Stimulated activated CD8-positive, alpha-beta memory T cell treated with anti-CD3 and anti-CD28 coated beads, Interleukin-2, amount 100 ng/mL, for 48 hours (primary cell): ENCODE measurements around the gene ACBD4.

ENCODE experiments used
- DNase-seq, 2 donors: peaks; one replicate each; pipeline ENCODE4 v3.0.0-alpha.2; 2020; ENCODE audit warnings: low read depth in 2 of 2

The ACBD4 gene

DNA sequence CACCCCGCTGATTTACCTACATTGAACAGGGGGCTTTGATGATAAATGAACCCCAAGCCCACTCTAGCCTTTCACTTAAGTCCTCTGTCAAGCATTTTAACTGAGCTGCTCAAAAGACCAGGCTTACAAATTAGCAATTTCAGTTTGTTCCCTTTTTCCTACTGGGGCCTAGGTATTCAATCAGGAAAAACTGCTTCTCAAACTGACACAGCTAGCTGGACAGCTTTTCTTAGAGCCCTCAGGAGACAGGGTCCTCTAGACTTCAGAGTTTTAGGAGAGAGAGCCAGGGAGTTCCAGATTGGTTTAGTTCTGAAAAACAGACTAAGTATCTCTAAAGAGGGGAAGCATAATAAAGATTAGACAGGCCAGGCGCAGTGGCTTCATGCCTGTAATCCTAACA is 20.0 kb downstream of the ACBD4 start:
- DNase-seq, result no peak

DNA sequence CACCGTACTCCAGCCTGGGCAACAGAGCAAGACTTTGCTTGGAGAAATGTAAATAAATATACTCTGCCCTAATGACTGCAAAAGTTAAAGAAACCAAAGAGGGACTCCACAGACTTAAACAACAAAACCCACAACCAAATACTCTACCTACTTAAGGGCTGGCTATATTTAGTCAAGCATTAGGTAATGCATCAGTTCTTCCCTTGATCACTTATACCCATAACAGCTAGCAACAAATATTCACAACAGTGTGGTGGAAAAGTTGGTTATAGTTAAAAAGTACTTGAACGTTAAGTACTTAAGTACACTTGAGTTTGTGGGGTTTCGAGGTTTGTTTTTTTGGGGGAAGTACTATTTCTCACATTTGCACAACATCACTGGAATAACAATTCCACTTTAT is 20.8 kb downstream of the ACBD4 start:
- DNase-seq, result no peak

DNA sequence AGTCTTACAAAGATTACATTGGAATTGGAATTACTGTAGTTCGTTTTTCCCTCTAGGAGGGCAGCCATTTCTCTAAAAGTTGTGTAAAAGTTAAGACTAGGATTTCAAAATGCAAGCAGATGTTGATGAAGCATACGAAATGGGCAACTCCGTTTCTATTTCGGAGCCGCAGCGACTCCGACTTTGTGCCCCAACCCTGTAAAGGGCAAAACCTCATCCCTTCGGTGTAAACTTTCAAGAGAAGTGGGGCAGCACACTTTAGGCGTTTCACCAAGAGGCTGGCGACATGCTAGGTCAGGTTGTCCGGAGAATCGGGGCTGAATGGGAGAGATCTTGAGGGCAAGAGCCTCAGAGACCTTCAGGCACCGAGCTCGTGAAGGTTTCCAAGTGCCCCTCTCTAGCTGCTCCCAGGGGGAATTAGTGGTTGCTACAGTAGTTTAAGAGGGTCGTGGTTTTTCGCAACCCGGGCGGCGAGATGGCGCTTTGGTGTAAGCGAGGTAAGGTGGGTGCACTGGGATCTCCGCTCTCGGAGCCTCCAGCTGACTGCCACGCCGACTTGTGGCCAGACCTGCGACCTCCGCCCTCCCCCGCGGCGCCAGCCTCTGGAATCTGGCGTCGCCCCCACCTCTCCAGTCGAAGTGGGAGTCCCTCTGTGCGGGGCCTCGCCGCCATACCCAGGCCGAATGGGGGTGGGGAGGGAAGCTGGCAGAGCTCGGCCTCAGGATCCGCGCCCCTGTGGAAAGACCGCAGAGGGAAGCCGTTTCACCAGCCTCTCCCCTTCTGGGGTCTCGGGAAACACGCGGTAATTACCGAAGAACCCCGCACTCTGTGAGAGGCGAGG is 25.2 kb downstream of the ACBD4 start:
- DNase-seq, result no peak

DNA sequence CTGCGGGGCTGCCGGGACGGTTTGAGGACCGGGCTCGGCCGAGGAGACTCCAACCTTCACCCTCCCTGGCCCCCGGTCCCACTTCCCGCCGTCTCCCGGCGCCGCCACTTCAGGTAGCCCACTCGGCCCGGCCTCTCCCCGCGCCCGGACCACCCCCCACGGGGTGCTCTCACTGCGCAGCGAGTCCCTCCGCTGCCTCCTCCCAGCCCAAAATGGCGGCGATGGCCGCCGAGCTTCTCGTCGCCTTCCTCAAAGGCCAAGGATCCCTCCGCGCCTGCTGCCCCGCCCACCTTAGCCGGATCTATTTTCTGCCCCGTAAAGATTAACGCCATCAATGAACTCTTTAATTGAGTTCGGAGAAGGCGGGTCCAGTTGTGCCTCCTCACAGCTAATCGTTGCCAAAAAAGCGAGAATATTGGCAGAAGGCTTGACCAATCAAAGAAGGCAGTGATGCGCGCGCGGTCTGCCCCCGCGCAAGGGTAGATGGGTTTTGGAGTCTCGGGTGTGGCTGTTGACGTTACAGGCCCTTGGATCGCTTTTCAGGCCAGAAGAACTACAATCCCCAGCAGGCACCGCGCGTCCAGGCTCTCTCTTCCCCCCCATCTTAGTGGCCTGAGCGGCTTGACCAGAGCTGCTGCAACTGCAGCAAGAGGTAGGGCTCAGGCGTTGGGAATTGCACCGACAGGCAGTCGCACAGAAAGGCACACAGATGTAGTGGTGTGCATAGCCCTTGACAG is 26.0 kb downstream of the ACBD4 start, which contains the start of gene HEXIM2:
Gene HEXIM2 (plus strand): TSS at position 588 of the 737 bp plus-strand sequence. CDS start 919 bp downstream, outside the sequence.
- peak; percentile 86 to 94 for DNase-seq

DNA sequence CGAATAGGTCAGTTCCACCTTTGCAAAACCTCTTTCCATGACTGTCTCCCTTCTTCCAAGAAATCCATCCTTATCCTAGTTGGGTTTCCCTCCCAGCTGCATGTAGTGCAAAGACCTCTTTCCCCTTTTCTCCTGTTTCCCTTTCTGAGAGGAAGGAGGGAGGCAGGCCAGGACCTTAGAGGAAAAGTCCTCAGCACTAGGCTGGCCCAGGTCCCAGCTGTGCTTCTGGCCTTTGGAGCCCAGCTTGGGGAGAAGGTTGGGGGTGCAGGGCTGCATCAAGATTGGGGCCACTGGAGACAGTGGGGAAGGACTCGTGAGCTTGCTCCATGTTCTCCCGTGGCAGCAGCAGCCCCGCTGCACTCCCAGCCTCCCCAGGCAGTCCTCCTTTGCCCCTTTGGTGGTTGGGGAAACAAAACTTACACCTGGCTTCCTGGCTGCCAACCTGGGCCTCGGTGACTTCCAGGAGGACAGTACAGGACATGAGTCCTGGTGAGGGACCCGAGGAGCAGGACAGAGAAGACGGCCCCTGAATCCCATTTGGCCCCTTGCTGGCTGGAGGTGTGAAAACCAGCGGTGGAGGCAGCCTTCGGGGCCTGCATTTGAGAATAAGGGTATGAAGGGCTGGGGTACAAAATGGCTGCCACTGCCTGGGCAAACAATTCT is 26.7 kb downstream of the ACBD4 start:
- DNase-seq, result no peak

DNA sequence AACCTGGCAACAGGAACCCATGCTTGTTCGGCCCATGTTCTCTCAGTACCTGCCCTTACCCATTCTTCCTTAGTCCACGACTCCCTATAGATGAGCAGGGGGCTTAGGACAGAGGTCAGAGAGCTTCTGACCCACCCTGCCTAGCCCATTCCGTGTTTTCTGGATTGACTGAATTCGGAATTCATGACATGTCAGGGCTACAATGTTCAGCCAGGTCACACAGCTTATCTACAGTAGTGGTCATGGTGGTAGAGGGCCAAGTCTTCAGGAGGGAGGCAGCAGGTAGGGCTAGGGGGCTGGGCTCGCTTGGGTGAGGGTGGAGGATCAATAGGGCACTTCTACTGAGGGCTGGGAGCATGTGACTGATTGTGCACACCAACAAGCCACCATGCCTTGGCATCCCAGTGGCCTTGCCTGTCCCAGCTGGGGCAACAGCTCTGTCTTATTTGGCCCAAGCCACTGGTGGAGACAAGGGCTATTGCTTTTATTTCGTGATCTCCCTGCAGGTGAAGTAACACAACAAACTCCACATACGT is 29.3 kb downstream of the ACBD4 start:
- DNase-seq, result no peak

DNA sequence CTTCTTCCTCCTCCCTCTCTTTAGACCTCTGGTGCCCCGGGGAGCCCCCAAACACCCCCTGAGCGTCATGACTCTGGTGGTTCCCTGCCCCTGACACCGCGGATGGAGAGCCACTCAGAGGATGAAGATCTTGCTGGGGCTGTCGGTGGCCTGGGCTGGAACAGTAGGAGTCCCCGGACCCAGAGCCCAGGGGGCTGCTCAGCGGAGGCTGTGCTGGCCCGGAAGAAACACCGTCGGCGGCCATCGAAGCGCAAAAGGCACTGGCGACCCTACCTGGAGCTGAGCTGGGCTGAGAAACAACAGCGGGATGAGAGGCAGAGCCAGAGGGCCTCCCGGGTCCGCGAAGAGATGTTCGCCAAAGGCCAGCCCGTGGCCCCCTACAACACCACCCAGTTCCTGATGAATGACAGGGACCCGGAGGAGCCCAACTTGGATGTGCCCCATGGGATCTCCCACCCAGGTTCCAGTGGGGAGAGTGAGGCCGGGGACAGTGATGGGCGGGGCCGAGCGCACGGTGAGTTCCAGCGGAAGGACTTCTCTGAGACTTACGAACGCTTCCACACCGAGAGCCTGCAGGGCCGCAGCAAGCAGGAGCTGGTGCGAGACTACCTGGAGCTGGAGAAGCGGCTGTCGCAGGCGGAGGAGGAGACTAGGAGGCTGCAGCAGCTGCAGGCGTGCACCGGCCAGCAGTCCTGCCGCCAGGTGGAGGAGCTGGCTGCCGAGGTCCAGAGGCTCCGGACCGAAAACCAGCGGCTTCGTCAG is 33.7 kb downstream of the ACBD4 start:
- DNase-seq, result no peak

DNA sequence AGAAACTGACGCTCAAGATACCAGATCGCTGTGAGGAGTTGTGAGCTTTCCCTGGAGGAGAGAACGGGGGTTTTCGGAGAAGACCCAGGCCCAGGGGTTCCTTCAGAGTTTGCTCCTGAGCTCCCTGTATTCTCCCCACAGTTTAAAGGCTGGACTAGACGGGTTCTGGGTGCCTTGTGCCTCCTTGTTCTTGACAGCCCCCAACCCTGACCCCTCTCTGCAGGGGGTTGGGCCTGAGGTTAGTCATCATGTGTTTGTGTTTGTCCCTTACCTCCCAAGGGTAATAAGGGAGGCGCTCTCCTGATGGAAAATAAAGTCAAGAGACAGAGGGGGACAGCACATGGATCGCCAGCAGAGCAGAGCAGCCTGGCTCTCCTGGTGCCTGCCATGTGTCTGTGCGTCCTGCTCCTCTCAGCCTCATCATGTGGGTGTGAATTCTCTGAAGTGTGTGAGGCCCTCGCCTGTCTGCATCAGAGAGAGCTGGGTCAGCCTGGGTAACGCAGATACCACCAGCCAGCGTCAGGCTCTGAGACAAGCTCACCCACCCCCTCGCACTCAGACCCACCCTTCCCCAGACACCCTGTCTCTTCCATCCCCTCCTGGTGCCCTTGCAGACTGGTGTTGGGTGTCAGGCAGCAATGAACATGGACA is 34.9 kb downstream of the ACBD4 start:
- DNase-seq, result no peak

DNA sequence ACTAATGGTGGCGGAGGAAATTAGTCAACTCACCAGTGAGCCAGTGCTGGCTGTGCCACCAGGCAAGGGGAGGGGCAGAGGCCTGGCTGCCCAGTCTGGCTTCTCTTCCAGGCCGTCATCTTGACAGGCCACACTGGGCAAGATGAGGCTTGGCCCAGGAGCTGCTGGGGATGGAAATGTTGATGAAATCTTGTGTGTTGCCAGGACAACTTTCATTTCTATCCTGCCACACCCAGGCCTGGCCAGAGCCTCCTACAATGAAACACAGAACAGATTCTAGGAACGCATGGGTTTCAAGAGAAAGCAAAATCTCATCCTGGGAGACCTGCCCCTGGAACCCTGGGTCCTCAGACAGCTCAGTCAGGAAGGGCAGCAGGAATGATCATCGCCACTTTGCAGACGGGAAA is 35.4 kb downstream of the ACBD4 start:
- DNase-seq, result no peak

DNA sequence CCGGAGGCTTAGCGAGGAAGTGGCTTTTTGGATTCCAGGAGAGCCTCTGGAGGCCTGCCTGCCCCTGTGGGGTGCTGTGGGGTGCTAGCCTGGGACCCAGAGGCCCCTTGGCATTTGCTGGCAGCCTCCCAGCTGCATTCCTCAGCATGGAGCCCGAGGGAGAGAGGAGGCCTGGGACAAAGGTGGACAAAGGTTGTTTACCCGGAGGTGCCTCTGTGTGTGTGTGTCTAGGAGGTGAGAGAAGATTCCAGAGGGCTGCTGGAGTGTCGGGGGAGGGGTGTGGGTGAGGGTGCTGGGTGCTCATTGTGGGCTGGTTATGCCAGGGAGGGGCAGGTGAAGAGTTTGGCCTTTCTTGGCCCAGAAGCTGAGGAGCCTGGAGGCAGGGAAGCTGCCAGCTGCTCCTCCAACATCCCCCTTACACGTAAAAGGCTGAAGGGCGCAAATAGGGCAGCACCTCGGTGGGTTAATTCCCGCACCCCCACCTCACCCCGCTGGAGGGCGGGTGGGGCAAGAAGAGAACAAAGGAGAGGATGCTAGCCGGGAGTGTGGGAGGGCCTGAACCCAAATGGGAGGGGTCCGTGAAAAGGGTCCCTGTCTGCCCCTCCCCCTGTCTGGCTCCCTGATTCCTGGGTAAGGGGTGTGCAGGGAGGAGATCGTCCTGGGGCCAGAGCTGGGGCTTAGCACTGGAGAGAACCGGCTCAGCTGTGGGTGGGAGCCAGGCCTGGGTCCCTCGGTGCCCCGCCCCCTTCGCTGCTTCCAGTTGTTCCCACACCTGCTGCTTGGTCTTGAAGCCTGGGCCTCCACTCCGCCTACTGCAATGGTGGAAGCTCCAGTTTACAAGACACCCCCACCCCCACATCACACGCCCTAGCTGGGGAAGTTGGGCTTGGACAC is 36.1 kb downstream of the ACBD4 start:
- no peak for DNase-seq

DNA sequence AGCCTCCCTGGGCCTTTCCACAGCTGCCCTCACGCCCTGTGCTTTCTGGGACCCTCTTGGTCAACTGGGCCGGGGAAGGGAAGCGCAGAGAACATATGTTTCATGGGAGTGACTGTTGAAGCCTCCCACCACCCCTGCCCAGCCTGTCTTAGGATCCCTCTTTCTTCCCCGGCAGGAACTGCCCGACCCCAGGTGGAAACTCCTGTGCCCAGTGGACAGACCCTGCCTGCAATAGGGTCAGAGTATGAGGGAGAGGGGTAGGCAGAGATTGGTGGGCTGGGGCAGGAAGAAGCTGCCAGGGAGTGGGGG is 36.7 kb downstream of the ACBD4 start:
- DNase-seq, result no peak

DNA sequence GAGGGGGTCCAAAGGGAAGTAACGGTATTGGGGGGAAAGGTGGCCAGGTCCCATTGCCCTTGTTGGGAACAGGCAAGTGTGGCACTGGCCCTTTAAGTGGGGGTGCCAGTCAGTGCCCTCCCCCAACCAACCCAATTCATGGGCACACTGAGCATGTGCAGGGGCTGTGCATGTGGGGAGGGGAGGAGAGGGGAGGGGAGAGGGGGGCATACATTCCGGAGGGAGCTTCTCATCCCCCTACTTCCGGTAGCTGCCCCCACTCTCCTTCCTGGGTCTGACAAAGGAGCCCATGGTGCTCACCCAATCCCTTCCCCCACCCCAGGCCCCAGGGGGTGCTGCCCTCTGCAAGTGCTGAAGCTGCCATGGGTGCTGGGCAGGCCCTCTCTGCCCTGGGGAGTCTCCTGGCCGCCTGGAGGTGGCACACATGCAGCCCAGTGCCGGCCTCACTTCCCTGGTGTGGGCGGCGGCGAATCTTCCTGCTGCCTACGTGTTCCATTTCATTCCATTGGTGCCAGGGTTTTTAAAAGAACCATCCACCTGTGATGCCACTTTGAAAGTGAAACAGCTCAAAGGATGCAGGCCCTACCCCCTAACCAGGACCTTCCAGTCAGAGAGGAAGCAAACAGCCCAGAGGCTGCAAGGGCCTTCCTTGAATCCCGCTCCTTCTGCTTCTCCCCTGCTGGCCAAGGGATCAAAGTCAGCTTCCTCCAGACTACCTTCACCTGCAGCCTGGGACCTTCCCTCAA is 37.2 kb downstream of the ACBD4 start:
- DNase-seq, result peak in 1 of 2 donors; percentile 39

DNA sequence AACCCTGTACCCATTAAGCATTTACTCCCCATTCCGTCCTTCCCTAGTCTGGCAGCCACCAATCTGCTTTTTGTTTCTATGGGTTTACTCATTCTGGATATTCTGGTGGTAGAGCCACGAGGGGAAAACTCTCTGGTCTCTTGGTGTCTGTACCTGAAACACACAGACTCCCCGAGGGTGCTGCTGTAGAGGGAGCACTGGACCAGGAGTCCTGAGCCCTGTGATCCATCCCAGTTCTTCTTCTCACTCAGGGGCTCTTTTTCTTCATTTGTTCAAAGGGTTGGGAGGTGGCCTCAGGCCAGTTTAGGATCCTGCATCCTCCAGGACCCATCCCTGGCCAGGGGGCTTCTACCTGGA is 40.2 kb downstream of the ACBD4 start:
- no peak for DNase-seq

DNA sequence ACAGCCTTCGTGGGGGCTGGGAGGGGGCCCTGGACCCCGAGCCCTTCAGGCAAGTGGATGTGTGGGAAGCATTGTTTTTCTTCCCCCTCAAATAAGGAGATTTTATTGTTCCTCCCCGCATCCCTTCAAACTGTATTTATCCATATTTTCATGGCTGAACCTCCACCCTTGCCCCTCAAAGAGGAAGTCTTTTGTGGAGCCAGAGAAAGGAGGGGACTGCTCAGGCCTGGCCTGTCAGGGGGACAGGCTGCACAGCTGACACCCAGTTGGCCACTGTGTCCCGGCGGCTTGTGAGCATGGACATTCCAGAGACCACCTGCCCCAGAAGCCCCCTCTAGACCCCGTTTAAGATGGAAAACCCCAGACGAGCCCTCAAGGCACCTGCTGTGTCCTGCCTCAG is 42.1 kb downstream of the ACBD4 start:
- no peak for DNase-seq

DNA sequence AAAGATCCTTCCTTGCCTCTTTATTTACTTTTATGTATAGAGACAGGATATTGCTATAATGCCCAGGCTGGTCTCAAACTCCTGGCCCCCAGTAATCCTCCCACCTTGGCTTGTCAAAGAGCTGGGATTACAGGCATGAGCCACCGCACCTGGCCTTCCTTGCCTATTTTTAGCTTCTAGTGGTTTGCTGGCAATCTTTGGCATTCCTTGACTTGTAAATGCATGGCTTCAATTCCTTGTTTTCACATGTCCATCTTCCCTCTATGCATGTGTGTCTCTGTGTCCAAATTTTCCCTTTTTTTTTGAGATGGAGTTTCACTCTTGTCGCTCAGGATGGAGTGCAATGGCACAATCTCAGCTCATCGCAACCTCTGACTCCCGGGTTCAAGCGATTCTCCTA is 48.7 kb downstream of the ACBD4 start:
- no peak for DNase-seq

DNA sequence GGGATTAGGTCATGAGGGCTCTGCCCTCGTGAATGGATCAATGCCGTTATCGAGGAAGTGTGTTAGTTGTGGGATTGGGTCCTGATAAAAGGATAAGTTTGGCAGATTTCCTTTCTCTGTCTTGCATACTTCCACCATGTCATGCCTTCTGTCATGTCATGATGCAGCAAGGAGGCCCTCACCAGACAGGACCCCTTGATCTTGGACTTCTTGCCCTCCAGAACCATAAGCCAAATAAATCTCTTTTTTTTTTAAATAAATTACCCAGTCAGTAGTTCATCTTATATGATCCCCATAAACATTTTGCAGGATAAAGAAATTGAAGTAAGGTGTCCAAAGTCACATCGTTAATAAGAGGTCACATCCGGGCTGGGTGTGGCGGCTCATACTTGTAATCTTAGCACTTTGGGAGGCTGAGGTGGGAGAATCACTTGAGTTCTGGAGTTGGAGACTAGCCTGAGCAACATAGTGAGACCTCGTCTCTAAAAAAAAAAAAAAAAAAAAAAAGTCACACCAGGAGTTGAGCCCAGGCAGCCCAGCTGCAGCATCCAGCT is 51.4 kb downstream of the ACBD4 start:
- no peak for DNase-seq

DNA sequence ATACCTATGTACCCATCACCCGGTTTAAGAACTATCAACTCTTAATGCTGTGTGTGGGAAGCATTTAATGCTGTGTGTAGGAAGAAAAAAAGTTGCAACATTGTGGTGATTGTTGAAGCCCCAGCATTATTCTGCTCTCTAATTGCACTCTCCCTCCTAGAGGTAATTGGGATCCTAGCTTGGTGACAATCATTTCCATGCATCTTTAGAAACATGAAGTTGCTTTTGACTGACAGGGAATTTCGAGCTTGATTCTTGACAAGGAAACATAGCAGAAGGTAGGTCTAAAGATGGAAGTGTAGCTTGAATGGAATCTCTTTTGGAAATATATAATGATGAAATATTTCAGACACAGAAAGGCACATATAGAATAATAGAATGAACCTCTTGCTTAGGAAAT is 53.5 kb downstream of the ACBD4 start:
- DNase-seq, result no peak

DNA sequence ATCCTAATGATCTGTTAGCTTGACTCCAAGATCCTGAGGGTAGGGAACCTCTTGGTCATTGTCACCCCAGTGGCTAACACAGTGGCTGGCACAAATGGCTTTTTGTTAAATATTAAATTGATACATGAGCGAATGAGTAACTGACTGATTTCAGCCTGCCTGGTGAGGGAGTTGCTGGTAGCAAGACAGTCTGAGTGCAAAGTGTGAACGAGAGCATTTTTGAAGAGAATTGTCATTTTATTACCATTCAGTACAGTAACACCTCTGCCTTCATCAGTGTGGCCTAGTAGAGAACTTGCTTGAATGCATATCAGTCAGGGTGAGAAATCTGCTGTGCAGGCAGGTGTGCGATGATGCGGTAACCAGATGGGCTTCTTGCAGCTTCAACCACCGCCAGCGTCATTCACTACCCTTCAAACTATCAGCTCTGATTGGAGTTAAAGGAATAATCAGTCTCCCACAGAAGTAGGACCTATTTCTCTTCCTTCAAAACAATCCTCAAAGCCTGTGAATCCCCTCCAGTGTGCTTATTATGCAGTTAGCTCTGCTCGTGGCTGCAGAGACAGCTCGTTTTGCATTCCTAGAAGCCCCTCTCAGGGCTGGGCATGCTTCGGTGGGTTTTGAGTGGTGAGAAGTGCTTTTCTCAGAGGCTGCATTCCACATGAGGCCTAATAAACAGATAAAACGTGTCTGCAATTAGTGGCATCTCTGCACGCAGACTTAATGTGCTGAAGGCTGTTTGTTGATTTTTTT is 55.2 kb downstream of the ACBD4 start:
- no peak for DNase-seq
